Measurements from ENCODE around the gene FAM181A. TPM values are rescaled to one million over a fixed set of nuclear protein-coding genes. Genes with fewer than 3 reads are reported as not detected.

Gene FAM181A
- total RNA-seq, 1 donor from 2014 or later, result not detected

- no peak for DNase-seq (ENCODE audit: low spot score)
Measured at GRCh38 chr14:93947282-93947681, 20.1 kb downstream of the FAM181A start.

GRCh38 chr14:93949511-93950075, 22.4 kb downstream of the FAM181A start:
- DNase-seq (ENCODE audit: low spot score), result no peak

- no peak for DNase-seq (ENCODE audit: low spot score)
Measured at GRCh38 chr14:93950948-93951634, 23.9 kb downstream of the FAM181A start.

GRCh38 chr14:93951635-93952540, 24.7 kb downstream of the FAM181A start:
- no peak for DNase-seq (ENCODE audit: low spot score)

- no peak for DNase-seq (ENCODE audit: low spot score)
Measured at GRCh38 chr14:93952829-93953228, 25.7 kb downstream of the FAM181A start.

- DNase-seq (ENCODE audit: low spot score), result no peak
Measured at GRCh38 chr14:93953263-93953662, 26.1 kb downstream of the FAM181A start.

GRCh38 chr14:93953739-93954515, 26.8 kb downstream of the FAM181A start:
- no peak for DNase-seq (ENCODE audit: low spot score)

GRCh38 chr14:93954516-93954830, 27.3 kb downstream of the FAM181A start:
- DNase-seq (ENCODE audit: low spot score), result no peak

GRCh38 chr14:93954900-93955849, 28.0 kb downstream of the FAM181A start:
- DNase-seq (ENCODE audit: low spot score), result no peak

- DNase-seq (ENCODE audit: low spot score), result no peak
Measured at GRCh38 chr14:93955850-93956481, 28.8 kb downstream of the FAM181A start.

- DNase-seq (ENCODE audit: low spot score), result no peak
Measured at GRCh38 chr14:93956514-93957332, 29.6 kb downstream of the FAM181A start.

- no peak for DNase-seq (ENCODE audit: low spot score)
Measured at GRCh38 chr14:93957333-93957710, 30.2 kb downstream of the FAM181A start.

GRCh38 chr14:93957751-93958566, 30.8 kb downstream of the FAM181A start:
- DNase-seq (ENCODE audit: low spot score), result no peak

GRCh38 chr14:93958567-93959238, 31.6 kb downstream of the FAM181A start:
- DNase-seq (ENCODE audit: low spot score), result no peak

GRCh38 chr14:93959239-93960107, 32.3 kb downstream of the FAM181A start:
- no peak for DNase-seq (ENCODE audit: low spot score)

GRCh38 chr14:93960108-93960475, 32.9 kb downstream of the FAM181A start:
- DNase-seq (ENCODE audit: low spot score), result no peak
